Measurements from ENCODE around the gene TMEM201. TPM values are rescaled to one million over a fixed set of nuclear protein-coding genes. Genes with fewer than 3 reads are reported as not detected.
A peak's percentile ranks its signal among the peaks of the same experiment; 100 is the strongest.

The TMEM201 gene
- total and polyA plus RNA-seq, 9 of the 15 experiments (the other 6 are each of a cell fraction or from before 2014, with no cell fraction given) = 0.42 to 51.3 (median 7.4) TPM

DNA sequence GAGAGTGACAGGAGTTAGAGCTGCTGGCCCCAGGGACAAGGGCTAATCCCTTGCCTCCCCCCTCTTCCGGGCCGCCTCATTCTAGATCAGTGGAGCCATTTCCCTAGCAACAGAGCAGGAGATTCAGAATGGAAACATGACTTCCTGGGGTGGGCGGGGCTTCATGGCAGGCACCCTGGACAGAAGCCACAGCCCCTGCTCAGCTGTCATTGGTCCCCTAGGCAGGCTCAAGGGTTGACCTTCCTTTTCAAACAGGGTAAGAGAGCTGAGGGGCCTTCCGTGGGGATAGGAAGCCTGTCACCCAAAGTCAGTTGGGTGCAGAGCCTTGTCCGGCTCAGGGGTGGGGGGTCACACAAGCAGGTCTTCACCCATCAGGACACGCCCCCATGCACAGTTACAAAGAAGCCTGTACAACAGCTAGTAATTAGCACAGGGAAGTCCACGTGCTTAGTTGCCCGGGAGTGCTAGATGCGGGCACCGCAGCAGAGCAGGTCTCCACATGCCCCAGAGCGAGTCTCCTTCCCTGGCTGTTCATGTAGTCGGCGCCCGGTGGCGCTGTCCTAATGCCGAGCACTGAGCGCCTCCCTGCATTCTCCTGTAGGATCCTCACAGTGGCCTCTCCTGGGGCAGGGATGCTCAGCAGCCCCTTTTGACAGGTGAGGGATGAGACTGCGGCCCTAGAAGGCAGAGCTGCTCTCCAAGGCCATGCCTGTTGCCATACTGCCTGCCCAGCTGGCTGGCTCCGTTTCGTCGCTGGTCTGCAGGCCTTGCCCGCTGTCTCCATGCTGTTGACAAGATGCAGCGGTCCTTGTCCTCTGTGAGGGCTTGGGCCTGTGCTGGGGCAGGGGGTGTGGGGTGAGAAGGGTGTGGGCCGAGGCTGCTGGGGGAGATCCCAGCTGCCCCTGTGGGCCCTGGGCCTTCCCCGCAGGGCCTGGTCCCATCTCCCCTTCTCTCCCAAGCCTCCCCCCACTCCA is 5.1 kb downstream of the TMEM201 start (continued):
- TF ChIP-seq NRF1 (conservative IDR thresholded peaks at IDR 0.05 in 1 of 2, IDR thresholded peaks at IDR 0.05 in 1 of 2) = peak; percentile 62 to 69
- peak in 1 of 2 experiments; percentile 36; a peak in 1 of 4 replicates for TF ChIP-seq HDAC1 (IDR thresholded peaks at IDR 0.05)
- TF ChIP-seq PRPF4 (IDR thresholded peaks at IDR 0.05; ENCODE audit: insufficient read depth, low read depth, low read length, poor library complexity, severe bottlenecking) = no peak
- TF ChIP-seq ZNF212 (CRISPR knock-in tag; IDR thresholded peaks at IDR 0.05) = no peak
- TF ChIP-seq ZNF384 (IDR thresholded peaks at IDR 0.05; ENCODE audit: low read depth, low read length) = no peak
- TF ChIP-seq, protein P1, sequence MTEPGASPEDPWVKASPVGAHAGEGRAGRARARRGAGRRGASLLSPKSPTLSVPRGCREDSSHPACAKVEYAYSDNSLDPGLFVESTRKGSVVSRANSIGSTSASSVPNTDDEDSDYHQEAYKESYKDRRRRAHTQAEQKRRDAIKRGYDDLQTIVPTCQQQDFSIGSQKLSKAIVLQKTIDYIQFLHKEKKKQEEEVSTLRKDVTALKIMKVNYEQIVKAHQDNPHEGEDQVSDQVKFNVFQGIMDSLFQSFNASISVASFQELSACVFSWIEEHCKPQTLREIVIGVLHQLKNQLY (CRISPR knock-in tag; conservative IDR thresholded peaks at IDR 0.05) = no peak
- peak; percentile 63 for TF ChIP-seq FOXJ3 (CRISPR knock-in tag; IDR thresholded peaks at IDR 0.05)
- no peak; the same call in 1 of the 2 replicates for TF ChIP-seq SP1 (CRISPR knock-in tag; IDR thresholded peaks at IDR 0.05)
- no peak for TF ChIP-seq HDAC2 (IDR thresholded peaks at IDR 0.05)
- TF ChIP-seq ZBTB12 (CRISPR knock-in tag; IDR thresholded peaks at IDR 0.05) = no peak
- TF ChIP-seq IRF2 (CRISPR knock-in tag; IDR thresholded peaks at IDR 0.05) = no peak
- no peak for TF ChIP-seq CEBPG (CRISPR knock-in tag; IDR thresholded peaks at IDR 0.05)
- TF ChIP-seq CEBPG (tag; conservative IDR thresholded peaks at IDR 0.05 in 1 of 2, IDR thresholded peaks at IDR 0.05 in 1 of 2) = no peak
- no peak for TF ChIP-seq NR3C1 (CRISPR knock-in tag; IDR thresholded peaks at IDR 0.05)
- TF ChIP-seq CHCHD3 (CRISPR knock-in tag; IDR thresholded peaks at IDR 0.05) = no peak
- TF ChIP-seq FOXJ2 (tag; IDR thresholded peaks at IDR 0.05) = no peak
- TF ChIP-seq, protein P2, sequence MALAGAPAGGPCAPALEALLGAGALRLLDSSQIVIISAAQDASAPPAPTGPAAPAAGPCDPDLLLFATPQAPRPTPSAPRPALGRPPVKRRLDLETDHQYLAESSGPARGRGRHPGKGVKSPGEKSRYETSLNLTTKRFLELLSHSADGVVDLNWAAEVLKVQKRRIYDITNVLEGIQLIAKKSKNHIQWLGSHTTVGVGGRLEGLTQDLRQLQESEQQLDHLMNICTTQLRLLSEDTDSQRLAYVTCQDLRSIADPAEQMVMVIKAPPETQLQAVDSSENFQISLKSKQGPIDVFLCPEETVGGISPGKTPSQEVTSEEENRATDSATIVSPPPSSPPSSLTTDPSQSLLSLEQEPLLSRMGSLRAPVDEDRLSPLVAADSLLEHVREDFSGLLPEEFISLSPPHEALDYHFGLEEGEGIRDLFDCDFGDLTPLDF (CRISPR knock-in tag; IDR thresholded peaks at IDR 0.05) = no peak
- no peak for TF ChIP-seq SLC30A9 (CRISPR knock-in tag; IDR thresholded peaks at IDR 0.05)
- no peak for TF ChIP-seq ZNF121 (CRISPR knock-in tag; conservative IDR thresholded peaks at IDR 0.05)
- TF ChIP-seq PHF8 (IDR thresholded peaks at IDR 0.05; ENCODE audit: borderline replicate concordance, low read length) = no peak
- no peak for TF ChIP-seq HNRNPH1 (optimal IDR thresholded peaks at IDR 0.05; ENCODE audit: low read depth, low read length)
- TF ChIP-seq SFPQ (IDR thresholded peaks at IDR 0.05; ENCODE audit: low read depth, low read length) = no peak
- no peak for TF ChIP-seq PURB (CRISPR knock-in tag; IDR thresholded peaks at IDR 0.05; ENCODE audit: low read depth)

Data from K562 (cell line).